Esophagus (tissue), 2 donors: ENCODE results near the gene FRMPD4. TPM values are rescaled to one million over a fixed set of nuclear protein-coding genes. Genes with fewer than 3 reads are reported as not detected.

Source experiments
- H3K27ac ChIP-seq, 2 donors: one replicate each; pipeline ENCODE4 v1.5.1; 2013; ENCODE audit warnings: low read depth in 2 of 2, mild to moderate bottlenecking in 2 of 2, inconsistent platforms in 1 of 2, low read length in 1 of 2, moderate library complexity in 1 of 2
- H3K27me3 ChIP-seq, 2 donors: one replicate each; pipeline ENCODE4 v1.6.1; 2013; ENCODE audit warnings: low read length in 2 of 2, control low read depth in 1 of 2, mild to moderate bottlenecking in 1 of 2; ENCODE audit not compliant: insufficient read depth in 2 of 2, control insufficient read depth in 1 of 2
- H3K36me3 ChIP-seq, 2 donors: one replicate each; pipeline ENCODE4 v1.6.1; 2013; ENCODE audit warnings: low read length in 1 of 2; ENCODE audit not compliant: control insufficient read depth in 2 of 2, insufficient read depth in 2 of 2
- H3K4me1 ChIP-seq, 2 donors: one replicate each; pipeline ENCODE4 v1.6.1; 2013; ENCODE audit warnings: low read length in 1 of 2; ENCODE audit not compliant: control insufficient read depth in 2 of 2, insufficient read depth in 2 of 2
- H3K4me3 ChIP-seq, 2 donors: one replicate each; pipeline ENCODE4 v1.5.1; 2013; ENCODE audit warnings: low read length in 2 of 2, mild to moderate bottlenecking in 2 of 2, low read depth in 1 of 2, moderate library complexity in 1 of 2
- H3K9me3 ChIP-seq, 2 donors: one replicate each; pipeline ENCODE4 v1.6.1; 2013; ENCODE audit warnings: mild to moderate bottlenecking in 2 of 2, low read depth in 1 of 2, low read length in 1 of 2, moderate library complexity in 1 of 2; ENCODE audit not compliant: control insufficient read depth in 2 of 2, insufficient read depth in 1 of 2
- WGBS, 2 donors: extraction: QIAGEN DNeasy Blood & Tissue Kit; methylation state at CpG; one replicate each; pipeline ENCODE4 v1.1.7; 2013; 5-methylcytosine and 5-hydroxymethylcytosine counted together
- polyA plus RNA-seq, 2 donors: library from polyadenylated mRNA; stranded (reverse); fragments of 200-250 nt; gene quantifications; one replicate each; pipeline ENCODE4 v1.2.3, GENCODE V29; 2013
- donor health status: healthy with polysubstance abuse.
- donor health status: Bipolar disorder and iron deficiency.

The FRMPD4 gene
- polyA plus RNA-seq, 2 donors = under 0.01 TPM; not detected in 1

DNA sequence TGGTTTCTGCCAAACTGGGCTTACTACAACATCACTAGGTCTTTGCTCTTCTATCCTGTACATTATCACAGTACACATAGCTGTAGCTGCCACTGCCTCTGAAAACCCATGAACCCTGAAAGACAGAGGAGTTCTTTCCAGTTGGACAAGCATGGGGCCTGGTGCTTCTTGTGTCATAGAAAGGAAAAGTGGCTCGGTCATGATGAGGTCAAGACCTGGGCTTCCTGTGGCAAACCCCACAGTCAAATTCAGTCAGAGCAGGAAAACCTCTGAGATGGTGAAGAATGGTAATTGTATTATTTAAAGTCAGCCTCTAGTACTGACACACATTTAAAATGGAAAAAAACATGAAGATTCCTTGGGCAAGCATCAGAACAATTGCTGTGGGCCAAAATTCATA, 519.6 kb downstream of the FRMPD4 start:
- H3K4me3 ChIP-seq = no peak overlapping the region
- WGBS, 2 donors = 64 to 71% methylated on average over 1 of the region's 1 CpG

DNA sequence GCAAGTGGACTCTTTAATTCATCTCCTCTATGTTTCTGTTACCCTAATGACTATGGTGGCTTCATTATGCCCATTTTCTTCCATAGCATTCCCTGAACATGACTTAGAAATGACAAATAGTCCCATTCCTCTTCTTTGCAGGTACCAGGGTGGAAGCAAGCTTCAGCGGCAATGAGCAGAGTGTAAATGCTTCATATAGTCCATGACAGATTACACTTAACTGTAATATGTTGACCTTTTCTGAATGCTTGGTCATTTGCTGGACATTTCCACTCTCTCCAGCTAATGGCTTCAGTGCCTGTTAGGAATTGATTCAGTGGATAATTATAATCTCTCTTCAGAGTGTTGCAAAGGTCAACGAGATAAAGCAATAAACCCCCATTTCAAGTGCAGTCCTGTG, 523.2 kb downstream of the FRMPD4 start:
- Histone ChIP-seq H3K4me3 (no peak overlapping the region), H3K27ac (no peak overlapping the region), H3K9me3 (no peaks in the 10 kb centered on the region), H3K27me3 (no peaks in the 10 kb centered on the region), H3K36me3 (no peaks in the 10 kb centered on the region), H3K4me1 (no peaks in the 10 kb centered on the region)
- 89 to 95% methylated on average over 2 of the region's 2 CpGs for WGBS, 2 donors

More for the DNA sequence above, 519.6 kb downstream of the FRMPD4 start:
- Histone ChIP-seq H3K27me3 (no peaks in the 10 kb centered on the region), H3K9me3 (no peaks in the 10 kb centered on the region), H3K36me3 (no peaks in the 10 kb centered on the region), H3K4me1 (no peaks in the 10 kb centered on the region), H3K27ac (no peak overlapping the region)

DNA sequence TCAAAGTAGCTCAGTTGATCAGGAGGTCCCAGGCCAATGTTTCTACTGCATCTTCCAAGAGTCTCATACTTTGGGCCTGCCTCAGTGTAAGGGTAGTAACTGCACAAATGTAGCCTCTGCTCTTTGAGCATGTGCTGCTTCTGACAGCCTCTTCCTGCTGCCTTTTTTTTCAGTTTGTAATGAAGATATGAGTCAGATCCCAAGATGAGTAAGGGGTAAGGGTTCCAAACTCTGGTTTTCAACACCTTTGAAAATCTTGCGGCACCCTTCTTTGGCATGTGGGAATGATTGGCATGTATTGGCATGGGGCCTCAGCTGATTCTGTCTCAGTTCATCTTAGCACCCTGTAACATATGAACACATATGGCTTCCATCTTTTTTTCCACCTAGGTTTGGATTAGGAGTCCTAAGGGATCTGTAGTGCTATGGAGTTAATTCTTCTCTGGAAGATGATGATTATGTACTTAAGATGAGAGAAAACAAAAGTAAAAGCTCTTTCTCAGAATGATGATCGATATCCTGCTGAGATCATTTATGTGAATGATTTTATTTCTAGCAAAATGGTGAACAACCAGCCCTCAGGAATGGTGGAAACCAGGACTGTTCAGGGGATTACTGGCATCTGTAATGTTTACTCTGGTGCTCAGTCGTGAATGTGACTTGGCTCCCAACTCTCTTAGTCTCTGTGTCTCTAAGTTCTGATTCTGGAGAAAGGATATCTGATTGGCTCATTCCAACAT, 534.3 kb downstream of the FRMPD4 start:
- Histone ChIP-seq H3K4me1 (no peaks in the 10 kb centered on the region), H3K27me3 (no peaks in the 10 kb centered on the region), H3K36me3 (no peaks in the 10 kb centered on the region), H3K9me3 (no peaks in the 10 kb centered on the region), H3K4me3 (no peak overlapping the region), H3K27ac (no peak overlapping the region)
- WGBS, 2 donors = 65 to 70% methylated on average over 3 of the region's 3 CpGs

DNA sequence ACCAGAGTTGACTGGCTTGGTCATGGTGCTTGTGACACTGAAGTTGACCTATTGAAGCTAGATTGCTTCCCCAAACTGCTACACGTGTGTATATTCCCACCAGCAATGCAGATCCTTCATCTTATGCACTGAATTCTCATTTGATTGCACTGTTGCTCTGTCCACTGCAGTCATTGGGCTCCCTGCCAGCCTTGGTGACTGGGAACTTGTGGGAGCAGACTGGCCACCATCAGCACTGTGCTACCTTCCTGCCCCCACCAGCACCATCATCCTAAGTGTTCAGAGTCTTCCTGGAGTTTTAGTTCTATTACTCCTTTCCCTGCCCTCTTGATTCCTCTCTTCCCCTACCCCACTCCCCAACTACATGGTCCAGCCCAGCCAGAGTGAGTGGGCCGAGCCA, 535.2 kb downstream of the FRMPD4 start:
- no peak overlapping the region for H3K4me3 ChIP-seq
- no peaks in the 10 kb centered on the region for H3K27me3 ChIP-seq
- 48 to 75% methylated on average over 2 of the region's 2 CpGs for WGBS, 2 donors
- H3K27ac ChIP-seq = no peak overlapping the region
- no peaks in the 10 kb centered on the region for H3K9me3 ChIP-seq
- H3K36me3 ChIP-seq = no peaks in the 10 kb centered on the region
- no peaks in the 10 kb centered on the region for H3K4me1 ChIP-seq

DNA sequence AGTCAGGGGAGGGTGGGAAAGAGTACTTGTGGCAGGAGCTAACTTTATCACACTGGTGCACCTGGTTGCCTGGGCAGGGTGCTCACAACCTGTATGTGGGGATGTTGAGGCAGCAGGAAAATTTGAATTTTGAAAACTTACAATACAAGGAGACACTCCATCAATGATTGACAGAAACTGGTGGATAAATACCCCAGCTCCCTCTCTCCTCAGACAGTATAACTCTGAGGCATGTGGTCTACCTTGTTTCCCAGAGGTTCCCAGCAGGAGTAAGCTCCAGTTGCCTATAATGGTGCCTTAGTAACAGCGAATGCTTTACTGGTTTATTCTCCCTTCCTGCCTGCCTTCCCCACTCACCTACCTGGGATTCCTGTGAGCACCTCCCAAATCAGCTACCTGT, 541.2 kb downstream of the FRMPD4 start:
- no peaks in the 10 kb centered on the region for H3K9me3 ChIP-seq

DNA sequence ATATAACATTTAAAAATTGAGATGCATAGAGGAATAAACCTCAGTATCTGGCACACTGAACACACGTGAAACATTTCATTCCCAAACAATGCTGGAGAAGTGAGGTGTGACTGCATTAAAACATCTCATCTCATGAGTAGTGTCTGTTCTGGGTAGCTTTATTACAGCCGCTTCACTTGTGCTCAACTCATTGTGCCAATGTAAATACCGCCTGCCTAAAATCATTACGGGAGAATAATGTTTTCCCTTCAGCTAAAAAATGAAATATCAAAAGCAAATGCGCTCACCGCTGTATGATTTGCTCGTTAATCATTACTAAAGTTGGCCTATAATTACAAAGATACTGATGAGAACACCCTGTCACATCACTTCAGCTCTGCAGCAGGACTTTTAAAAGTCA, 542.8 kb downstream of the FRMPD4 start:
- Histone ChIP-seq H3K27ac (no peak overlapping the region), H3K4me3 (no peak overlapping the region), H3K4me1 (no peaks in the 10 kb centered on the region), H3K27me3 (no peaks in the 10 kb centered on the region), H3K9me3 (no peaks in the 10 kb centered on the region), H3K36me3 (no peaks in the 10 kb centered on the region)
- 39 to 52% methylated on average over 7 of the region's 7 CpGs for WGBS, 2 donors

More for the DNA sequence above, 541.2 kb downstream of the FRMPD4 start:
- Histone ChIP-seq H3K27ac (no peak overlapping the region), H3K4me3 (no peak overlapping the region), H3K27me3 (no peaks in the 10 kb centered on the region), H3K36me3 (no peaks in the 10 kb centered on the region), H3K4me1 (no peaks in the 10 kb centered on the region)
- 82 to 96% methylated on average over 1 of the region's 1 CpG for WGBS, 2 donors

DNA sequence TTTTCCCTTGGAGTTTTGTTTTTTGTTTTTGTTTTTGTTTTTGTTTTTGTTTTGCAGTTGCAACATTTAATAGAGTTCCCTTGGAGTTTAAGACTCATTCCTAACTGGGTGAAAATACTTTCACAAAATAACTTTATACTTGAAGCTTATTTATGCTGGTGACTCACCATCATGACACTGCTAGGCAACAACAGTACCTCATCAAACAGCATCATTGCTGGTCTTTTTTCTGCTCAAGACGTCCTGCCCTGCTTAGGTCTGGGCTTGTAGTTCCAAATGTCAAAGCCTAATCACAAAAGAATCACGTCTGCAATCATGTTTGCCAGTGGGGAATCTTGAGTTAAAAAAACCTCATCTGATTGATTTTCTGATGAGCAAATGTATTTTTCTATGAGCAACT, 547.3 kb downstream of the FRMPD4 start:
- H3K4me3 ChIP-seq = no peak overlapping the region
- 20 to 39% methylated on average over 2 of the region's 2 CpGs for WGBS, 2 donors

DNA sequence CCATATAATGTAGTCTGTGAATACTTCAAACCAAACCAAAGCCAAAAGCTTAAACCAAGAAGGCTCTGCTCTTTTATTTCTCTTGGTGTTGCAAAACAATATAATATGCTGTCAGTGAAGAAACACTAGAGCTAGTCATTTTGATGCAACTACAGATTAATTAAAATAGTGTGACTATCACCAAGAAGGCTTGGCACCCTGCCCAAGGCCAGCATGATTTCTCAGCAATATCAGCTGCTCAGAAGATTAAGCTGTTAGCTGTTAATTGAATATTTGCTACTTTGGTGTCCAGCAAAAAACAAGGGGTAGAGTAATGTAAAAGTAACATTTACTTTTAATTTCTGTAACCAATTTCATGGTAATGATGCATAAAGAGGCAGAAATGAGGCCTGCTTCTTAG, 548.1 kb downstream of the FRMPD4 start:
- H3K36me3 ChIP-seq = no peaks in the 10 kb centered on the region
- no peaks in the 10 kb centered on the region for H3K9me3 ChIP-seq
- H3K27ac ChIP-seq = no peak overlapping the region
- no peak overlapping the region for H3K4me3 ChIP-seq
- H3K4me1 ChIP-seq = no peaks in the 10 kb centered on the region
- no peaks in the 10 kb centered on the region for H3K27me3 ChIP-seq

More for the DNA sequence above, 547.3 kb downstream of the FRMPD4 start:
- no peaks in the 10 kb centered on the region for H3K9me3 ChIP-seq
- H3K4me1 ChIP-seq = no peaks in the 10 kb centered on the region
- no peaks in the 10 kb centered on the region for H3K36me3 ChIP-seq
- H3K27ac ChIP-seq = no peak overlapping the region
- no peaks in the 10 kb centered on the region for H3K27me3 ChIP-seq

DNA sequence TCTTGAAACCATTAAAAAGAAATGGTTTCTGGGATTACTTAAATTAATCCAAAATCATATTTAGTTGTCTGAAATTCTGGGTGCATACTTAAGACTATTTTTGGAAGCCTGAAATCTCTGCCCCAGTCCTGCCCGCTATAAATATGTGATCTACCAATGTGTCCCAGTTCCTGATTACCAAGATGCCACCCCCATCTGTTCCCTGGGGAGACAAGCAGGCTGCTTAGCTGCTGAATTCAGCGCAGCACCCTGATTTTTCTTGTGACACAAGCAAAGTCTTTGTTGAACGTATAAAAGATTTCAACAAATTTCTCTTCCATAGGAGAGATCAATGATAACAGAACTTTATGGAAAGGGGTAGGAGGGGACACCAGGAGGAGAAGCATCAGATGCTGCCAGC, 552.4 kb downstream of the FRMPD4 start:
- H3K4me1 ChIP-seq = no peaks in the 10 kb centered on the region
- no peak overlapping the region for H3K27ac ChIP-seq
- H3K36me3 ChIP-seq = no peaks in the 10 kb centered on the region
- no peak overlapping the region for H3K4me3 ChIP-seq
- H3K27me3 ChIP-seq = no peaks in the 10 kb centered on the region
- 64 to 85% methylated on average over 3 of the region's 3 CpGs for WGBS, 2 donors
- no peaks in the 10 kb centered on the region for H3K9me3 ChIP-seq

DNA sequence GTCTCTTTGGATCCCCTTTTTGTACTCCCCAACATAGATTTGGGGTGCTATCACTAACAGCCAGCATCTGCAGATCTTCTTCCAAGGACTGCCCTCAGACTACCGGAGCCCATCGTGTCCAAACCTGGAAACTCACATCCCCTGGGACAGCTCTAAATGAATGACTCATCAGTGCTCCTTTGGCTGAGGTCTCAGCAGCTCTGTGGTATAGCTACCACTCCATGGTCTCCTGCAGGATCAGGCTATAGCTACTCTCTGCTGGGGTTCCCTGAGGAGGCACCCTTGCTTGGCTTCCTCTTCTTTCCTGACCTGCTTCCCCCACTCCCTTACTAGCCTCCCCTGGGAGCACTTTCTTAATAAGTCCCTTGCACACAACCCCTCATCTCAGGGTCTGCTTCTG, 555.5 kb downstream of the FRMPD4 start:
- Histone ChIP-seq H3K4me1 (no peaks in the 10 kb centered on the region), H3K9me3 (no peaks in the 10 kb centered on the region), H3K36me3 (no peaks in the 10 kb centered on the region), H3K4me3 (no peak overlapping the region), H3K27me3 (no peaks in the 10 kb centered on the region), H3K27ac (no peak overlapping the region)
- WGBS, 2 donors = 55 to 72% methylated on average over 2 of the region's 2 CpGs
